Ishikawa (cell line): Measurements from ENCODE around the gene ST8SIA2.

Experiments used
- EP300 ChIP-seq: IDR thresholded peaks from 2 replicates; pipeline ENCODE4 v1.6.1; 2012; ENCODE audit warnings: borderline replicate concordance
- REST ChIP-seq: IDR thresholded peaks from 2 replicates; pipeline ENCODE4 v1.6.1; 2012; ENCODE audit warnings: low read depth, mild to moderate bottlenecking
- TAF1 ChIP-seq: IDR thresholded peaks from 2 replicates; pipeline ENCODE4 v1.6.1; 2012; ENCODE audit warnings: low read depth, mild to moderate bottlenecking
- TCF12 ChIP-seq: IDR thresholded peaks from 2 replicates; pipeline ENCODE4 v1.6.1; 2012; ENCODE audit warnings: low read depth
- TEAD4 ChIP-seq: IDR thresholded peaks from 2 replicates; pipeline ENCODE4 v1.6.1; 2012
- ZBTB7A ChIP-seq: IDR thresholded peaks from 2 replicates; pipeline ENCODE4 v1.6.1; 2012; ENCODE audit warnings: low read depth
- TF ChIP-seq, protein P1 (sequence below): IDR thresholded peaks from 2 replicates; pipeline ENCODE4 v1.6.1; 2012

- TF ChIP-seq, protein P1, sequence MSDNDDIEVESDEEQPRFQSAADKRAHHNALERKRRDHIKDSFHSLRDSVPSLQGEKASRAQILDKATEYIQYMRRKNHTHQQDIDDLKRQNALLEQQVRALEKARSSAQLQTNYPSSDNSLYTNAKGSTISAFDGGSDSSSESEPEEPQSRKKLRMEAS = no peak
- TF ChIP-seq TAF1 (no peak), TCF12 (no peak), EP300 (no peak), TEAD4 (no peak), REST (no peak), ZBTB7A (no peak)
Observed at GRCh38 chr15:92400573-92400972, 6.9 kb downstream of the ST8SIA2 start.
